Neuronal stem cell (in vitro differentiated cells): ENCODE results near the gene ZBTB9.

ENCODE experiments used
- DNase-seq: peaks from one replicate; pipeline ENCODE4 v3.0.0-alpha.2; 2013; ENCODE audit warnings: low spot score
- H2AFZ ChIP-seq: one replicate; pipeline ENCODE4 v1.6.1; 2013; ENCODE audit warnings: mild to moderate bottlenecking, low read length, inconsistent platforms
- H2AK5ac ChIP-seq: 2 replicates; pipeline ENCODE4 v1.6.1; 2013; ENCODE audit warnings: low read depth, mild to moderate bottlenecking, inconsistent platforms, low read length, moderate library complexity, mixed read lengths
- H2BK120ac ChIP-seq: 2 replicates; pipeline ENCODE4 v1.6.1; 2013; ENCODE audit warnings: low read depth, mild to moderate bottlenecking, inconsistent platforms, low read length, moderate library complexity, mixed read lengths
- H2BK12ac ChIP-seq: one replicate; pipeline ENCODE4 v1.6.1; 2013; ENCODE audit warnings: low read length, inconsistent platforms
- H2BK15ac ChIP-seq: 2 replicates; pipeline ENCODE4 v1.6.1; 2013; ENCODE audit warnings: mild to moderate bottlenecking, low read length, inconsistent platforms, mixed read lengths
- H2BK5ac ChIP-seq: one replicate; pipeline ENCODE4 v1.6.1; 2013; ENCODE audit warnings: inconsistent platforms, mild to moderate bottlenecking, low read length, moderate library complexity
- H3K14ac ChIP-seq: one replicate; pipeline ENCODE4 v1.6.1; 2013; ENCODE audit warnings: low read length, inconsistent platforms
- H3K18ac ChIP-seq: 2 replicates; pipeline ENCODE4 v1.6.1; 2013; ENCODE audit warnings: low read length, inconsistent platforms
- H3K23ac ChIP-seq: 2 replicates; pipeline ENCODE4 v1.6.1; 2013; ENCODE audit warnings: low read depth, mild to moderate bottlenecking, mixed read lengths, low read length, inconsistent platforms; ENCODE audit not compliant: poor library complexity
- H3K27ac ChIP-seq: replicated peaks from 3 replicates; pipeline ENCODE4 v1.5.1; 2013; ENCODE audit warnings: low read length, inconsistent platforms
- H3K27me3 ChIP-seq, 3 experiments: 2 replicates each; pipeline ENCODE4 v1.6.1; 2013; ENCODE audit warnings: low read length in 3 of 3, mild to moderate bottlenecking in 2 of 3, inconsistent platforms in 1 of 3, low read depth in 1 of 3, mixed read lengths in 1 of 3, moderate library complexity in 1 of 3; ENCODE audit not compliant: control insufficient read depth in 3 of 3, insufficient read depth in 3 of 3
- H3K36me3 ChIP-seq, 2 donors: replicated peaks in 1 of 2; 2 replicates each; pipeline ENCODE4 v1.6.1; 2013; ENCODE audit warnings: low read length in 2 of 2; ENCODE audit not compliant: control insufficient read depth in 2 of 2, insufficient read depth in 2 of 2
- H3K4ac ChIP-seq: 2 replicates; pipeline ENCODE4 v1.6.1; 2013; ENCODE audit warnings: inconsistent platforms, mild to moderate bottlenecking, low read length, moderate library complexity
- H3K4me1 ChIP-seq, 2 donors: 1 replicate in 1 of 2; 2 replicates in 1 of 2; pipeline ENCODE4 v1.6.1; 2013; ENCODE audit warnings: low read length in 2 of 2, low read depth in 1 of 2; ENCODE audit not compliant: control insufficient read depth in 2 of 2, insufficient read depth in 1 of 2
- H3K4me2 ChIP-seq: one replicate; pipeline ENCODE4 v1.6.1; 2013; ENCODE audit warnings: mild to moderate bottlenecking, low read length, inconsistent platforms; ENCODE audit not compliant: insufficient read depth, poor library complexity, severe bottlenecking
- H3K4me3 ChIP-seq, 2 donors: 2 replicates each; pipeline ENCODE4 v1.5.1; 2013; ENCODE audit warnings: low read length in 2 of 2, mild to moderate bottlenecking in 2 of 2, inconsistent platforms in 1 of 2, moderate library complexity in 1 of 2
- H3K79me1 ChIP-seq: one replicate; pipeline ENCODE4 v1.6.1; 2013; ENCODE audit warnings: low read depth, mild to moderate bottlenecking, inconsistent platforms, low read length, moderate library complexity
- H3K9ac ChIP-seq: one replicate; pipeline ENCODE4 v1.6.1; 2013; ENCODE audit warnings: mild to moderate bottlenecking, low read depth, low read length, inconsistent platforms; ENCODE audit not compliant: poor library complexity
- H3K9me3 ChIP-seq, 2 donors: replicated peaks in 1 of 2; 2 replicates each; pipeline versions ENCODE3 to v1.6.1; 2013; ENCODE audit warnings: low read length in 2 of 2, mild to moderate bottlenecking in 2 of 2, inconsistent platforms in 1 of 2, low read depth in 1 of 2, mixed read lengths in 1 of 2, moderate library complexity in 1 of 2; ENCODE audit not compliant: control insufficient read depth in 2 of 2, insufficient read depth in 1 of 2
- H4K8ac ChIP-seq: one replicate; pipeline ENCODE4 v1.6.1; 2013; ENCODE audit warnings: low read depth, mild to moderate bottlenecking, inconsistent platforms, low read length, moderate library complexity
- H4K91ac ChIP-seq: one replicate; pipeline ENCODE4 v1.6.1; 2013; ENCODE audit warnings: low read length, low read depth, mild to moderate bottlenecking, inconsistent platforms; ENCODE audit not compliant: poor library complexity
- WGBS, 2 donors: extraction: QIAGEN DNeasy Blood & Tissue Kit; methylation state at CpG; one replicate each; pipeline ENCODE4 v1.1.7; 2013; ENCODE audit warnings: missing lambda C conversion rate in 2 of 2, mixed read lengths in 1 of 2; ENCODE audit not compliant: insufficient read length in 2 of 2, insufficient replicate concordance in 1 of 2; ENCODE audit errors: extremely low coverage in 2 of 2; 5-methylcytosine and 5-hydroxymethylcytosine counted together

Gene ZBTB9

GRCh38 chr6:33427585-33428223 lies 26.7 kb upstream of the ZBTB9 start:
- no peak overlapping the region for H3K27ac ChIP-seq
- no CpG with 5 or more reads among the region's 79 CpGs for WGBS, 2 donors

GRCh38 chr6:33428224-33428965 lies 26.0 kb upstream of the ZBTB9 start:
- WGBS, 2 donors = no CpG with 5 or more reads among the region's 33 CpGs
- H2BK5ac ChIP-seq = peak overlapping the region; percentile 43
- H2BK12ac ChIP-seq = peak overlapping the region; percentile 51
- H3K79me1 ChIP-seq = peaks cover 13% of the 10 kb centered on the region
- H3K9me3 ChIP-seq = no peaks in the 10 kb centered on the region
- peak overlapping the region; percentile 96 for H3K14ac ChIP-seq
- no peak overlapping the region for H2AFZ ChIP-seq
- H3K27ac ChIP-seq = peak overlapping the region; percentile 96
- peak overlapping the region; percentile 82 for H3K4me2 ChIP-seq
- H4K91ac ChIP-seq = no peak overlapping the region
- peak overlapping the region; percentile 89 for H3K9ac ChIP-seq
- peak overlapping the region; percentile 83 for H3K23ac ChIP-seq
- peak overlapping the region; percentile 78 for H3K4ac ChIP-seq
- DNase-seq = no peak
- H3K36me3 ChIP-seq = peaks cover 16 to 26% of the 10 kb centered on the region in 2 donors
- H2BK120ac ChIP-seq = peak overlapping the region; percentile 63
- peak overlapping the region; percentile 8 for H2BK15ac ChIP-seq
- H3K27me3 ChIP-seq = no peaks in the 10 kb centered on the region
- H3K18ac ChIP-seq = peak overlapping the region; percentile 96
- H3K4me3 ChIP-seq = peak overlapping the region; percentile 59 to 75
- H3K4me1 ChIP-seq = peaks cover 54 to 73% of the 10 kb centered on the region in 2 donors
- H2AK5ac ChIP-seq = no peak overlapping the region
- no peak overlapping the region for H4K8ac ChIP-seq

More at GRCh38 chr6:33427585-33428223, 26.7 kb upstream of the ZBTB9 start:
- Histone ChIP-seq H3K4me3 (peak overlapping the region; percentile 59 to 86), H2BK120ac (no peak overlapping the region), H2BK15ac (no peak overlapping the region), H2BK5ac (peak overlapping the region; percentile 43), H3K4me1 (peaks cover 47 to 66% of the 10 kb centered on the region in 2 donors), H3K9me3 (no peaks in the 10 kb centered on the region), H4K91ac (no peak overlapping the region), H3K23ac (no peak overlapping the region), H3K79me1 (peaks cover 12% of the 10 kb centered on the region), H3K4me2 (peak overlapping the region; percentile 82), H2BK12ac (no peak overlapping the region), H3K14ac (no peak overlapping the region), H4K8ac (no peak overlapping the region), H2AK5ac (no peak overlapping the region), H2AFZ (peak overlapping the region; percentile 74), H3K18ac (peak overlapping the region; percentile 96), H3K4ac (no peak overlapping the region), H3K36me3 (peaks cover 19 to 26% of the 10 kb centered on the region in 2 donors), H3K27me3 (no peaks in the 10 kb centered on the region), H3K9ac (peak overlapping the region; percentile 89)
- no peak for DNase-seq

- Histone ChIP-seq H2AK5ac (peak overlapping the region; percentile 6), H3K36me3 (peaks cover 8 to 24% of the 10 kb centered on the region in 2 donors), H3K27ac (peak overlapping the region; percentile 96), H2BK15ac (no peak overlapping the region), H2BK120ac (no peak overlapping the region), H3K4me3 (peak overlapping the region in 1 of 2 donors; percentile 59), H3K4me2 (no peak overlapping the region), H3K79me1 (peaks cover 13% of the 10 kb centered on the region), H3K4me1 (peaks cover 57 to 72% of the 10 kb centered on the region in 2 donors), H3K27me3 (no peaks in the 10 kb centered on the region), H4K91ac (no peak overlapping the region), H3K4ac (no peak overlapping the region), H3K23ac (no peak overlapping the region), H3K14ac (peak overlapping the region; percentile 0), H3K9me3 (no peaks in the 10 kb centered on the region), H2AFZ (no peak overlapping the region), H3K9ac (peak overlapping the region; percentile 89), H2BK12ac (no peak overlapping the region), H4K8ac (no peak overlapping the region), H3K18ac (no peak overlapping the region), H2BK5ac (no peak overlapping the region)
- DNase-seq = no peak
- WGBS, 2 donors = no CpG with 5 or more reads among the region's 5 CpGs
Measured at GRCh38 chr6:33428966-33429749, 25.2 kb upstream of the ZBTB9 start.

GRCh38 chr6:33429750-33430052 lies 24.7 kb upstream of the ZBTB9 start:
- Histone ChIP-seq H4K91ac (no peak overlapping the region), H3K4me2 (no peak overlapping the region), H2BK120ac (no peak overlapping the region), H3K4ac (no peak overlapping the region), H2BK5ac (no peak overlapping the region), H2BK12ac (no peak overlapping the region), H2AK5ac (no peak overlapping the region), H3K23ac (no peak overlapping the region), H3K9ac (peak overlapping the region; percentile 64), H3K4me1 (peaks cover 54 to 67% of the 10 kb centered on the region in 2 donors), H4K8ac (no peak overlapping the region), H2AFZ (no peak overlapping the region), H3K27me3 (no peaks in the 10 kb centered on the region), H3K36me3 (peaks cover 4 to 24% of the 10 kb centered on the region in 2 donors), H3K14ac (peak overlapping the region; percentile 0), H2BK15ac (no peak overlapping the region), H3K9me3 (no peaks in the 10 kb centered on the region), H3K79me1 (peaks cover 13% of the 10 kb centered on the region), H3K4me3 (no peak overlapping the region), H3K18ac (no peak overlapping the region), H3K27ac (peak overlapping the region; percentile 96)
- DNase-seq = no peak
- WGBS, 2 donors = no CpG with 5 or more reads among the region's 2 CpGs
